ENCODE data around the gene TFDP2.

DNA sequence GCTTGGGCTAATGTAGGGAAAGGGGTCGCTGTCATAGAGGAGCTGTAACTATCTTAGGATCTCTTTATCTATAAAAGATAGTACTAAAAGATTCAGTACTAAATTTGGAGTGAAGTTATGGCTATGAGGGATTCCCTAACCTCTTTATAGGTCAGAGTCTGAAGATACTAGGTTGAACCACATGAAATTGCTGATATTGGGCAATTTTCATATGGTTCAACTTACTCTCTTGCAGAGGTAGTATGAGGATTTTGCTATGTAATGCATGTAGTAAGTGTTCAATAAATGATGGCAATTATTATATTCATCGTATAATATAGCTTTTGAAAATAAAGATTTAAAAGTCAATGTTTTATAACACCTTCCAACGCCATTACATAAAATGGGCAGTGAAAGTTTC lies 1.9 kb upstream of the TFDP2 start:
- no peak for TF ChIP-seq GATA2 (IDR thresholded peaks at IDR 0.05; ENCODE audit: low read depth, low read length)
- TF ChIP-seq GATA3 (IDR thresholded peaks at IDR 0.05; ENCODE audit: low read depth, low read length): no peak
